ENCODE data around the gene CREBZF. TPM values are rescaled to one million over a fixed set of nuclear protein-coding genes. Genes with fewer than 3 reads are reported as not detected.

Gene CREBZF, protein sequence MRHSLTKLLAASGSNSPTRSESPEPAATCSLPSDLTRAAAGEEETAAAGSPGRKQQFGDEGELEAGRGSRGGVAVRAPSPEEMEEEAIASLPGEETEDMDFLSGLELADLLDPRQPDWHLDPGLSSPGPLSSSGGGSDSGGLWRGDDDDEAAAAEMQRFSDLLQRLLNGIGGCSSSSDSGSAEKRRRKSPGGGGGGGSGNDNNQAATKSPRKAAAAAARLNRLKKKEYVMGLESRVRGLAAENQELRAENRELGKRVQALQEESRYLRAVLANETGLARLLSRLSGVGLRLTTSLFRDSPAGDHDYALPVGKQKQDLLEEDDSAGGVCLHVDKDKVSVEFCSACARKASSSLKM
- polyA plus RNA-seq: 9.1 to 23.8 TPM (median 20.1 TPM) in 3 replicates
- polyA plus RNA-seq (2011; ENCODE audit: low read depth): 30.4 TPM
- 2.5 and 4.2 TPM in 2 replicates for polyA plus RNA-seq (2011; cell fraction: cytosol; rRNA removed)
- 58.7 and 79.8 TPM in 2 replicates for polyA plus RNA-seq (2011; cell fraction: nucleus; rRNA removed)
- 9.6 and 20.4 TPM in 2 replicates for polyA plus RNA-seq (2012; ENCODE audit: low replicate concordance)
- polyA minus RNA-seq: 2.6 to 18.8 TPM (median 7.4 TPM) in 3 replicates
- polyA minus RNA-seq (2011; cell fraction: cytosol; rRNA and poly(A)+ RNA removed): 7.3 TPM
- polyA minus RNA-seq (2011; cell fraction: nucleus; rRNA and poly(A)+ RNA removed): 14.8 and 21.6 TPM in 2 replicates

GRCh38 chr11:85664615-85665481, at the start of gene CREBZF:
TSS of gene CREBZF (minus strand) at chr11:85665129. CDS start at chr11:85664875, 254 bp downstream.
- Histone ChIP-seq H3K9ac (ENCODE audit: control insufficient read depth, extremely low read depth, insufficient read depth, low read length) (peak within 1 kb of the TSS; percentile 96), H4K20me1 (ENCODE audit: control insufficient read depth, extremely low read depth, insufficient read depth, low read length) (peaks cover 20% of the 10 kb centered on the region), H3K9me1 (ENCODE audit: control insufficient read depth, extremely low read depth, insufficient read depth, low read length) (no peaks in the 10 kb centered on the region), H3K4me1 (ENCODE audit: control insufficient read depth, extremely low read depth, insufficient read depth, low read length) (peaks cover 16% of the 10 kb centered on the region), H3K27ac (ENCODE audit: control insufficient read depth, insufficient read depth, low read length) (peak within 1 kb of the TSS; percentile 95), H3K4me2 (ENCODE audit: control insufficient read depth, extremely low read depth, insufficient read depth, low read depth, low read length) (peak within 1 kb of the TSS; percentile 95), H3K27me3 (ENCODE audit: control insufficient read depth, extremely low read depth, insufficient read depth, low read length) (no peaks in the 10 kb centered on the region), H2AFZ (ENCODE audit: control insufficient read depth, low read length) (peak within 1 kb of the TSS; percentile 92), H3K9me3 (ENCODE audit: control insufficient read depth, low read depth, low read length) (no peaks in the 10 kb centered on the region), H3K79me2 (ENCODE audit: control insufficient read depth, insufficient read depth, low read length) (peaks cover 50% of the 10 kb centered on the region), H3K4me3 (ENCODE audit: control insufficient read depth in 2 of 3, extremely low read depth in 1 of 3, insufficient read depth in 2 of 3, low read depth in 1 of 3, low read length in 3 of 3) (peak within 1 kb of the TSS; percentile 80 to 95 (median 86)), H3K36me3 (ENCODE audit: control insufficient read depth in 2 of 2, extremely low read depth in 1 of 2, insufficient read depth in 2 of 2, low read length in 2 of 2) (no peaks in the 10 kb centered on the region)
- peak; percentile 44 for DNase-seq (ENCODE audit: low read depth, low spot score)
- FAIRE-seq: peak; percentile 17
- TF ChIP-seq EZH2 (IDR thresholded peaks at IDR 0.05; ENCODE audit: low read length) (no peak), CTCF (optimal IDR thresholded peaks at IDR 0.05 in 1 of 3, IDR thresholded peaks at IDR 0.05 in 1 of 3, conservative IDR thresholded peaks at IDR 0.05 in 1 of 3; ENCODE audit: extremely low read depth in 1 of 3, insufficient read depth in 2 of 3, low read length in 3 of 3) (no peak)
- dilution Hi-C loops (cut with MboI; ENCODE audit: extremely low pct_ligation_motif_present, low sequenced_read_pairs): no loop called here

GRCh38 chr11:85712953-85713352, 48.0 kb upstream of the CREBZF start:
- no peaks in the 10 kb centered on the region for H3K9me1 ChIP-seq (ENCODE audit: control insufficient read depth, extremely low read depth, insufficient read depth, low read length)
- no peak for FAIRE-seq
- no peaks in the 10 kb centered on the region for H3K36me3 ChIP-seq (ENCODE audit: control insufficient read depth in 2 of 2, extremely low read depth in 1 of 2, insufficient read depth in 2 of 2, low read length in 2 of 2)
- TF ChIP-seq EZH2 (IDR thresholded peaks at IDR 0.05; ENCODE audit: low read length) (no peak), CTCF (optimal IDR thresholded peaks at IDR 0.05 in 1 of 3, IDR thresholded peaks at IDR 0.05 in 1 of 3, conservative IDR thresholded peaks at IDR 0.05 in 1 of 3; ENCODE audit: extremely low read depth in 1 of 3, insufficient read depth in 2 of 3, low read length in 3 of 3) (no peak)
- no peaks in the 10 kb centered on the region for H3K79me2 ChIP-seq (ENCODE audit: control insufficient read depth, insufficient read depth, low read length)
- no peak for DNase-seq (ENCODE audit: low read depth, low spot score)
- no peak overlapping the region for H3K27ac ChIP-seq (ENCODE audit: control insufficient read depth, insufficient read depth, low read length)
- H3K4me2 ChIP-seq (ENCODE audit: control insufficient read depth, extremely low read depth, insufficient read depth, low read depth, low read length): no peak overlapping the region
- dilution Hi-C loops (cut with MboI; ENCODE audit: extremely low pct_ligation_motif_present, low sequenced_read_pairs): no loop called here
- no peak overlapping the region for H2AFZ ChIP-seq (ENCODE audit: control insufficient read depth, low read length)
- H3K27me3 ChIP-seq (ENCODE audit: control insufficient read depth, extremely low read depth, insufficient read depth, low read length): no peaks in the 10 kb centered on the region
- H3K9me3 ChIP-seq (ENCODE audit: control insufficient read depth, low read depth, low read length): no peaks in the 10 kb centered on the region
- no peaks in the 10 kb centered on the region for H3K4me1 ChIP-seq (ENCODE audit: control insufficient read depth, extremely low read depth, insufficient read depth, low read length)
- H3K4me3 ChIP-seq (ENCODE audit: control insufficient read depth in 2 of 3, extremely low read depth in 1 of 3, insufficient read depth in 2 of 3, low read depth in 1 of 3, low read length in 3 of 3): no peak overlapping the region
- H4K20me1 ChIP-seq (ENCODE audit: control insufficient read depth, extremely low read depth, insufficient read depth, low read length): no peaks in the 10 kb centered on the region
- H3K9ac ChIP-seq (ENCODE audit: control insufficient read depth, extremely low read depth, insufficient read depth, low read length): no peak overlapping the region
